Measurements from ENCODE around the gene MAB21L4. TPM values are rescaled to one million over a fixed set of nuclear protein-coding genes. Genes with fewer than 3 reads are reported as not detected.

The MAB21L4 gene
- total and polyA plus RNA-seq, 4 donors: 0.22 to 0.35 TPM; not detected in 2

GRCh38 chr2:240888890-240889573, 6.9 kb downstream of the MAB21L4 start:
- H3K4me1 ChIP-seq (ENCODE audit: control insufficient read depth, insufficient read depth, low read length): peaks cover 5% of the 10 kb centered on the region
- no peak overlapping the region for H3K4me3 ChIP-seq (ENCODE audit: low read depth, low read length)
- H3K27ac ChIP-seq (ENCODE audit: low read depth, low read length): no peak overlapping the region
- H3K9me3 ChIP-seq (ENCODE audit: control insufficient read depth, insufficient read depth, low read length): no peaks in the 10 kb centered on the region
- H3K27me3 ChIP-seq (ENCODE audit: control insufficient read depth, insufficient read depth, low read length): no peaks in the 10 kb centered on the region
- no peaks in the 10 kb centered on the region for H3K36me3 ChIP-seq (ENCODE audit: control insufficient read depth, insufficient read depth, low read length)
- DNase-seq (ENCODE audit: low read depth in 4 of 6, low spot score in 6 of 6): no peak
- 85% methylated on average over 8 of the region's 11 CpGs for WGBS (ENCODE audit: insufficient coverage)

GRCh38 chr2:240888130-240888889, 7.6 kb downstream of the MAB21L4 start:
- WGBS (ENCODE audit: insufficient coverage): 85% methylated on average over 35 of the region's 37 CpGs
- no peaks in the 10 kb centered on the region for H3K27me3 ChIP-seq (ENCODE audit: control insufficient read depth, insufficient read depth, low read length)
- H3K9me3 ChIP-seq (ENCODE audit: control insufficient read depth, insufficient read depth, low read length): no peaks in the 10 kb centered on the region
- DNase-seq (ENCODE audit: low read depth in 4 of 6, low spot score in 6 of 6): no peak
- H3K36me3 ChIP-seq (ENCODE audit: control insufficient read depth, insufficient read depth, low read length): no peaks in the 10 kb centered on the region
- peaks cover 1% of the 10 kb centered on the region for H3K4me1 ChIP-seq (ENCODE audit: control insufficient read depth, insufficient read depth, low read length)
- H3K4me3 ChIP-seq (ENCODE audit: low read depth, low read length): no peak overlapping the region
- H3K27ac ChIP-seq (ENCODE audit: low read depth, low read length): no peak overlapping the region

- Histone ChIP-seq H3K27me3 (ENCODE audit: control insufficient read depth, insufficient read depth, low read length) (no peaks in the 10 kb centered on the region), H3K27ac (ENCODE audit: low read depth, low read length) (no peak overlapping the region)
- 71% methylated on average over 4 of the region's 4 CpGs for WGBS (ENCODE audit: insufficient coverage)
These were observed 8.3 kb downstream of the MAB21L4 start for GRCh38 chr2:240887631-240888030.

GRCh38 chr2:240886678-240887609, 9.0 kb downstream of the MAB21L4 start:
- H3K4me1 ChIP-seq (ENCODE audit: control insufficient read depth, insufficient read depth, low read length): no peaks in the 10 kb centered on the region
- no peaks in the 10 kb centered on the region for H3K9me3 ChIP-seq (ENCODE audit: control insufficient read depth, insufficient read depth, low read length)
- no peaks in the 10 kb centered on the region for H3K36me3 ChIP-seq (ENCODE audit: control insufficient read depth, insufficient read depth, low read length)
- H3K27me3 ChIP-seq (ENCODE audit: control insufficient read depth, insufficient read depth, low read length): no peaks in the 10 kb centered on the region
- WGBS (ENCODE audit: insufficient coverage): 83% methylated on average over 15 of the region's 18 CpGs
- no peak overlapping the region for H3K4me3 ChIP-seq (ENCODE audit: low read depth, low read length)
- DNase-seq (ENCODE audit: low read depth in 4 of 6, low spot score in 6 of 6): no peak
- H3K27ac ChIP-seq (ENCODE audit: low read depth, low read length): no peak overlapping the region

More at GRCh38 chr2:240887631-240888030, 8.3 kb downstream of the MAB21L4 start:
- Histone ChIP-seq H3K4me3 (ENCODE audit: low read depth, low read length) (no peak overlapping the region), H3K4me1 (ENCODE audit: control insufficient read depth, insufficient read depth, low read length) (no peaks in the 10 kb centered on the region), H3K9me3 (ENCODE audit: control insufficient read depth, insufficient read depth, low read length) (no peaks in the 10 kb centered on the region), H3K36me3 (ENCODE audit: control insufficient read depth, insufficient read depth, low read length) (no peaks in the 10 kb centered on the region)
- DNase-seq (ENCODE audit: low read depth in 4 of 6, low spot score in 6 of 6): no peak

GRCh38 chr2:240886023-240886565, 9.9 kb downstream of the MAB21L4 start:
- no peaks in the 10 kb centered on the region for H3K36me3 ChIP-seq (ENCODE audit: control insufficient read depth, insufficient read depth, low read length)
- 100% methylated on average over 2 of the region's 5 CpGs for WGBS (ENCODE audit: insufficient coverage)
- no peaks in the 10 kb centered on the region for H3K9me3 ChIP-seq (ENCODE audit: control insufficient read depth, insufficient read depth, low read length)
- H3K4me1 ChIP-seq (ENCODE audit: control insufficient read depth, insufficient read depth, low read length): no peaks in the 10 kb centered on the region
- H3K27me3 ChIP-seq (ENCODE audit: control insufficient read depth, insufficient read depth, low read length): no peaks in the 10 kb centered on the region
- no peak for DNase-seq (ENCODE audit: low read depth in 4 of 6, low spot score in 6 of 6)
- H3K27ac ChIP-seq (ENCODE audit: low read depth, low read length): no peak overlapping the region
- no peak overlapping the region for H3K4me3 ChIP-seq (ENCODE audit: low read depth, low read length)

GRCh38 chr2:240885566-240885965, 10.4 kb downstream of the MAB21L4 start:
- Histone ChIP-seq H3K27me3 (ENCODE audit: control insufficient read depth, insufficient read depth, low read length) (no peaks in the 10 kb centered on the region), H3K4me1 (ENCODE audit: control insufficient read depth, insufficient read depth, low read length) (no peaks in the 10 kb centered on the region), H3K27ac (ENCODE audit: low read depth, low read length) (no peak overlapping the region), H3K9me3 (ENCODE audit: control insufficient read depth, insufficient read depth, low read length) (no peaks in the 10 kb centered on the region), H3K4me3 (ENCODE audit: low read depth, low read length) (no peak overlapping the region), H3K36me3 (ENCODE audit: control insufficient read depth, insufficient read depth, low read length) (no peaks in the 10 kb centered on the region)
- no peak for DNase-seq (ENCODE audit: low read depth in 4 of 6, low spot score in 6 of 6)
- WGBS (ENCODE audit: insufficient coverage): 30% methylated on average over 1 of the region's 1 CpG

GRCh38 chr2:240884745-240885144, 11.2 kb downstream of the MAB21L4 start:
- no peaks in the 10 kb centered on the region for H3K4me1 ChIP-seq (ENCODE audit: control insufficient read depth, insufficient read depth, low read length)
- no peak overlapping the region for H3K27ac ChIP-seq (ENCODE audit: low read depth, low read length)
- H3K9me3 ChIP-seq (ENCODE audit: control insufficient read depth, insufficient read depth, low read length): no peaks in the 10 kb centered on the region
- no peaks in the 10 kb centered on the region for H3K27me3 ChIP-seq (ENCODE audit: control insufficient read depth, insufficient read depth, low read length)
- no peaks in the 10 kb centered on the region for H3K36me3 ChIP-seq (ENCODE audit: control insufficient read depth, insufficient read depth, low read length)
- DNase-seq (ENCODE audit: low read depth in 4 of 6, low spot score in 6 of 6): no peak
- WGBS (ENCODE audit: insufficient coverage): 100% methylated on average over 2 of the region's 3 CpGs
- no peak overlapping the region for H3K4me3 ChIP-seq (ENCODE audit: low read depth, low read length)

GRCh38 chr2:240884221-240884620, 11.7 kb downstream of the MAB21L4 start:
- no peaks in the 10 kb centered on the region for H3K27me3 ChIP-seq (ENCODE audit: control insufficient read depth, insufficient read depth, low read length)
- H3K9me3 ChIP-seq (ENCODE audit: control insufficient read depth, insufficient read depth, low read length): no peaks in the 10 kb centered on the region
- no peak overlapping the region for H3K4me3 ChIP-seq (ENCODE audit: low read depth, low read length)
- DNase-seq (ENCODE audit: low read depth in 4 of 6, low spot score in 6 of 6): no peak
- WGBS (ENCODE audit: insufficient coverage): 94% methylated on average over 2 of the region's 2 CpGs
- H3K36me3 ChIP-seq (ENCODE audit: control insufficient read depth, insufficient read depth, low read length): no peaks in the 10 kb centered on the region
- no peaks in the 10 kb centered on the region for H3K4me1 ChIP-seq (ENCODE audit: control insufficient read depth, insufficient read depth, low read length)
- H3K27ac ChIP-seq (ENCODE audit: low read depth, low read length): no peak overlapping the region

GRCh38 chr2:240881913-240882312, 14.0 kb downstream of the MAB21L4 start:
- H3K27me3 ChIP-seq (ENCODE audit: control insufficient read depth, insufficient read depth, low read length): no peaks in the 10 kb centered on the region
- no peak overlapping the region for H3K4me3 ChIP-seq (ENCODE audit: low read depth, low read length)
- DNase-seq (ENCODE audit: low read depth in 4 of 6, low spot score in 6 of 6): peak in 1 of 6 donors; percentile 33
- WGBS (ENCODE audit: insufficient coverage): 42% methylated on average over 4 of the region's 6 CpGs
- no peak overlapping the region for H3K27ac ChIP-seq (ENCODE audit: low read depth, low read length)
- H3K4me1 ChIP-seq (ENCODE audit: control insufficient read depth, insufficient read depth, low read length): no peaks in the 10 kb centered on the region
- no peaks in the 10 kb centered on the region for H3K36me3 ChIP-seq (ENCODE audit: control insufficient read depth, insufficient read depth, low read length)
- no peaks in the 10 kb centered on the region for H3K9me3 ChIP-seq (ENCODE audit: control insufficient read depth, insufficient read depth, low read length)

Data from spinal cord (tissue), 10 donors.